Stimulated activated CD4-positive, alpha-beta T cell treated with anti-CD3 and anti-CD28 coated beads, Interleukin-12 subunit alpha, Interleukin-12 subunit beta, amount 100 ng/mL, for 24 hours (primary cell): ENCODE data around the gene PDCD1.
"Not testable (repeated sequence)": the region's sequence is repeated elsewhere in the genome, so short reads cannot be mapped to it uniquely, and the experiment has no call there.

ENCODE experiments used
- DNase-seq, 2 experiments: peaks; one replicate each; pipeline ENCODE4 v3.0.0-alpha.2; 2020; ENCODE audit warnings: low read depth in 2 of 2

Gene PDCD1

DNA sequence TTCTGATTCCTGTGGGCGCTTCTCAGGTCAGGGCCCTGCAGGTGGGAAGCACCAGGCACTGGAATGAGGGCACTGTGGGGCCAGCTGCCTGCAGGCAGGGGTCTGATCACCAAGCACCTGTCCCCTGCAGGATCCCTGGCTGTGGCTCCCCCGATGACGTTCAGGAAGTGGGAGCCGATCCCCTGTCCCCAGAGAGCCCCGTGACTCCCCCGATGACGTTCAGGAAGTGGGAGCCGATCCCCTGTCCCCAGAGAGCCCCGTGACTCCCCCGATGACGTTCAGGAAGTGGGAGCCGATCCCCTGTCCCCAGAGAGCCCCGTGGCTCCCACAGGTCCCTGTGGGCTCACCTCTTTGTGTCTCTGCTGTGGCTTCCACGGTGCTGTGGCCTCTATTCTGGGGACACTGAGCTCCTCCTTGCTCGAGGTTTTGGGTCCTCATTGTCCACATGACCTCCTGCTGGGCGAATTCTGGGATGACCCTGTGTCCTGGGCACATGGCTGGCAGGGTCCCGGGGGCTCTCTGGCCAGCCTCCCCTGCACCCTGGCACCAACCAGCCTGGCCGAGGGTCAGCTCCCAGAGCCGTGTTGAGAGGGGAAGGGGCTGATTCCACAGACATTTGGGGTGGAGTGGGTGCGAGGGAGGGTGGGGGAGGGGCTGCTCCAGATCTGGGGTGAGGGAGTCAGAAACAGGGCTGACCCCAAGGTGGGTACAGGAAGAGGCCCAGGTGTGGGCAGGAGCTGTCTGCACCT is 44.9 kb downstream of the PDCD1 start:
- DNase-seq: no peak

GRCh38 chr2:241812730-241813643 is 45.7 kb downstream of the PDCD1 start:
- DNase-seq: no peak

DNA sequence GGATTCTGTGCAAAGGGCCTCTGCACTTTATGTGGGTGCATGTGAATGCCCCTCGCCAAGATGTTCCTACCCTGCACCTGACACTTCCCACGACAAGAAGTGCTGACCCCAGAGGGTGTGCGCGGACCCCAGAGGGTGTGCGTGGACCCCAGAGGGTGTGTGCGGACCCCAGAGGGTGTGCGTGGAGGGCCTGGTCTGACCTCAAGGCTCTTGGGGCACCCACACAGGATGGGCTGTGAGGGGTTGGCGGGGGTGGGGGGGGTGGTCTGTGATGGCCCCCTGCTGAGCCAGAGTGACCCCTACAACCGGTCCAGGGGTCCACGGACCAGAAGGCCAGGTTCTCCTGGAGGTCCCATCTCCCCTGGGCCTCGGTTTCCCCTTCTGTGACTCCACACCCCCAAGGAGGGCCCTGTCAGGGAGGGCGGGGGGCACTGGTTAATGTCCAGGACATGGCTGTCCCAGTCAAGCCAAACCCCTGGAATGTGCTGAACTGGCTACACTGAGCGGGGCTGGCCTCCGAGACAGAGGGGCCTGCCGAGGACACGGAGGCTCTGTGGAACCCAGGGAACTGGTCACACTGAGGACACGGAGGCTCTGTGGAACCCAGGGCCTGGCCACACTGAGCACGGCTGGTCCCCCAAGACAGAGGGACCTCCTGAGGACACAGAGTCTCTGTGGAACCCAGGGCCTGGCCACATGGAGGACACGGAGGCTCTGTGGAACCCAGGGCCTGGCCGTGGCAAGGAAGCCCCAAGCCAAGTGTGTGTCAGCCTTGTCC is 46.6 kb downstream of the PDCD1 start:
- DNase-seq: no peak

- no peak for DNase-seq
Measured at GRCh38 chr2:241811201-241811951, 47.3 kb downstream of the PDCD1 start.

DNA sequence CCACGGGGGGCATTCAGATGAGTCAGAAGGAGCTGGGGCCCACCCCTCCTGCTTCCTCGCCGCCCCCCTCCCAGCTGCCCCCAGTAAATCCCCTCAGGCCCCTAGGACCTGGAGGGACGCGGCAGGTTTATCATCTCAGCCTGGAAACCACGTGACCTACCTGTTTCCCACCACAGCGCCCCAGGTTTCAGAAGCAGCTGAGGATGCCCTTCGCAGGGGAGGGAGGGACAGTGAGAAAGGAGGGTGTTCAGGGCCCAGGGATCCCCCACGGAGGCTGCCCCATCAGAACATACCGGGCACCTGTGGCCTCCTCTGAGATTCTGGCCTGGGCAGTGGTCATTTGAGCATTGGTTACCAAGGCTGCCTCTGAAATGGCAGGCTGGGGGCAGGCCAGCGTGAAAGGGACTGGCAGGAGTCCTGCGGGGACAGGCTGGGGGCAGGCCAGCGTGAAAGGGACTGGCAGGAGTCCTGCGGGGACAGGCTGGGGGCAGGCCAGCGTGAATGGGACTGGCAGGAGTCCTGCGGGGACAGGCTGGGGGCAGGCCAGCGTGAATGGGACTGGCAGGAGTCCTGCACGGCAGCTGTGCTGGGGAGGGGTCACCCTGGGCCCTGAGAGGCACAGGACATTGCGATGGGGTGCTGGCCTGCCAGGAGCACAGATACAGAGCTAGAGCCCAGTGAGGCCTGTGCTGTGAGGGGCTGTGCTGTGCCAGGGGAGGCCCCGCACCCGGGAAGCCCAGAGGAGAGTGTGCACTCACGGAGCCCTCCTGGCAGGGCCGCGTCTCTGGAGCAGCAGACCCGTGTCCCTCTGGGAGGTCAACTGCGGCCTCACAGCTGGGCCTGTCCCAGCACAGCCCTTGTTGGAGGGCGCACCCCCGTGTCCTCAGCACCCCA is 48.1 kb downstream of the PDCD1 start:
- no peak for DNase-seq

GRCh38 chr2:241809383-241810306 is 49.0 kb downstream of the PDCD1 start:
- DNase-seq: no peak

DNA sequence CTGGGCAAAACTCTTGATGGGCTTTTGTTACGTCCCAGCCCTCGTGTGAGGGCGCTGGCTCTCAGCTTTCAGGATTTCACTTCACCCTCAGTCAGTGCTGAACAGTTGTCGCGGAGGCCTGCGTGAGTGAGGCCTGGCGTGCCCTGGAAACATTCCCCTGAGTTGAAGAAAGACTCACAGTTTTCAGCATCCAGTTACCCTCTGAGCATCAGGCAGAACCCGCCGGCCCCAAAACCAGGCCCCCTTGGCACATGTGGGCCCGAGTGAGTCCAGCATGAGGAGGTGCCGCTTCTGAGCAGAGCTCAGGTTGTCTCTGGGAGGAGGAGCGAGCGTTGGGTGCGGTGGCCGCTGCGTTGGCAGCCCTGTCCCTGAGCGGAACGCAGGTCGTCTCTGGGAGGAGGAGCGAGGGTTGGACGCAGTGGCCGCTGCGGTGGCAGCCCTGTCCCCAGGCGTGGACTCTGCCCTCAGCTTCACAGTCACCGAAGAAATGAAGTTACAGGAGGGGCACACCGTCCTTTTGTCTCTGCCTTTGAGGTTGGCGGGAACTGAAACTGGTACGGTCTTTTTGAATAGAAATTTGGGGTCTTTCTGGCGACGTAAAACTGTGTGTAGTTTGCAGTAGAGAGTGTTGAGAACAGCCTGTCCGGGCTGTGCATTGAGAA is 49.8 kb downstream of the PDCD1 start, which contains the start of gene NEU4:
Gene NEU4 (plus strand): TSS at position 473 of the 662 bp plus-strand sequence. CDS start 5,292 bp downstream, outside the sequence.
- no peak for DNase-seq

GRCh38 chr2:241808051-241808720 is 50.5 kb downstream of the PDCD1 start:
- no peak for DNase-seq

GRCh38 chr2:241806217-241806616 is 52.5 kb downstream of the PDCD1 start:
- not testable (repeated sequence) for DNase-seq

GRCh38 chr2:241804326-241805229 is 54.1 kb downstream of the PDCD1 start:
- DNase-seq: peak in 1 of 2 experiments; percentile 14

GRCh38 chr2:241803387-241804325 is 55.0 kb downstream of the PDCD1 start:
- DNase-seq: peak in 1 of 2 experiments; percentile 35

GRCh38 chr2:241802421-241803318 is 56.0 kb downstream of the PDCD1 start:
- no peak for DNase-seq

- DNase-seq: no peak
Measured at GRCh38 chr2:241801611-241802420, 56.9 kb downstream of the PDCD1 start.
